ENCODE data around the gene BRD4. TPM values are rescaled to one million over a fixed set of nuclear protein-coding genes. Genes with fewer than 3 reads are reported as not detected.
A peak's percentile ranks its signal among the peaks of the same experiment; 100 is the strongest.

Gene BRD4
- total and polyA plus RNA-seq, 2 of the 13 experiments (the other 11 are each of a cell fraction or from before 2014, with no cell fraction given), result 10.5 to 11.4 TPM

- TF ChIP-seq HNF4A (CRISPR knock-in tag; IDR thresholded peaks at IDR 0.05) (peak; percentile 44; the same call in 1 of the 2 replicates), ZNF564 (CRISPR knock-in tag; IDR thresholded peaks at IDR 0.05) (no peak), ZNF12 (CRISPR knock-in tag; IDR thresholded peaks at IDR 0.05) (no peak), RFXANK (CRISPR knock-in tag; IDR thresholded peaks at IDR 0.05) (no peak), ZHX1 (CRISPR knock-in tag; IDR thresholded peaks at IDR 0.05; ENCODE audit: low read depth) (no peak), ZNF652 (CRISPR knock-in tag; IDR thresholded peaks at IDR 0.05; ENCODE audit: borderline replicate concordance, low read depth) (no peak), CREM (IDR thresholded peaks at IDR 0.05) (peak; percentile 24; the same call in 1 of the 2 replicates), CREM (CRISPR knock-in tag; IDR thresholded peaks at IDR 0.05) (no peak), ZFP36L1 (CRISPR knock-in tag; IDR thresholded peaks at IDR 0.05) (no peak), ZNF746 (CRISPR knock-in tag; IDR thresholded peaks at IDR 0.05) (no peak), PHF20 (CRISPR knock-in tag; IDR thresholded peaks at IDR 0.05) (no peak), ZBTB1 (CRISPR knock-in tag; IDR thresholded peaks at IDR 0.05; ENCODE audit: borderline replicate concordance) (no peak), ARNT (IDR thresholded peaks at IDR 0.05) (no peak), ZFAT (CRISPR knock-in tag; conservative IDR thresholded peaks at IDR 0.05) (no peak), ZNF382 (CRISPR knock-in tag; IDR thresholded peaks at IDR 0.05; ENCODE audit: borderline replicate concordance) (no peak), IRF2 (CRISPR knock-in tag; IDR thresholded peaks at IDR 0.05) (no peak), FOSL1 (CRISPR knock-in tag; IDR thresholded peaks at IDR 0.05; ENCODE audit: borderline replicate concordance) (no peak), ZNF205 (CRISPR knock-in tag; IDR thresholded peaks at IDR 0.05) (no peak), HMGXB4 (CRISPR knock-in tag; IDR thresholded peaks at IDR 0.05; ENCODE audit: borderline replicate concordance in 1 of 2, low read depth in 1 of 2) (no peak), CHCHD3 (CRISPR knock-in tag; IDR thresholded peaks at IDR 0.05) (no peak), MIXL1 (CRISPR knock-in tag; IDR thresholded peaks at IDR 0.05) (no peak), GATAD2A (CRISPR knock-in tag; IDR thresholded peaks at IDR 0.05) (peak; percentile 17; the same call in 1 of the 2 replicates), EZH2 (conservative IDR thresholded peaks at IDR 0.05; ENCODE audit: low read depth, low read length) (no peak), MEIS1 (CRISPR knock-in tag; IDR thresholded peaks at IDR 0.05; ENCODE audit: borderline replicate concordance) (no peak), ZNF558 (CRISPR knock-in tag; IDR thresholded peaks at IDR 0.05; ENCODE audit: borderline replicate concordance) (no peak), GATA4 (IDR thresholded peaks at IDR 0.05; ENCODE audit: borderline replicate concordance, low read depth) (no peak), DRAP1 (CRISPR knock-in tag; IDR thresholded peaks at IDR 0.05) (no peak), ZNF225 (CRISPR knock-in tag; IDR thresholded peaks at IDR 0.05) (no peak), JUN (CRISPR knock-in tag; IDR thresholded peaks at IDR 0.05) (no peak), ZNF543 (CRISPR knock-in tag; IDR thresholded peaks at IDR 0.05) (no peak)
These were observed 8.7 kb downstream of the BRD4 start (continued) for GRCh38 chr19:15323496-15324235.
